NCI-H1436 treated with DMSO at 0.1 percent for 48 hours (cell line): ENCODE results near the gene DYNC1I1.

Source experiments
- DNase-seq: peaks from one replicate; lab custom pipeline; 2025; lab: John Stamatoyannopoulos, UW

DYNC1I1 gene

DNA sequence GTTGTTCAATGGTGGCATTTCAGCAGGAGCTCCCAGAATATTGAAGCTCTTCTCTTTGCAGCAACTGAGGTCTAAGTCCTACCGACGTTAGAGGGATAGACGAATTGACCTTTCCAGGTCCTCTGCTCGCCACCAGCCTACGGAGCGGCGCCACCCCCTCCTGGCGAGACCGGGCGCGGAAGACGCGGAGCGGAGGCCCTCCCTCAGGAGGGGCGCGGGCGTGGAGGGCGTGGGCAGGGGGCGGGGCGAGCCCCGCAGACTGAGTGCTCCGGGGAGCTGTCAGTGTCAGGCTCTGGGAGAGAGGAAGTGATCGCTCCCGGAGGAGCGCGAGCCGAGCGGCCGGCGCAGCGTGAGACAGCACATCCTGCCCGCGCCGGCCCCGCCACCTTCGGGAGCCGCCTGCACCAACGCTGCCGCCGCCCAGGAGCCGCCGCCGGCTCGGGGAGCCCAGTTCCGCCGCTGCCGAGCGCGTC is at the start of gene DYNC1I1:
DYNC1I1 (plus strand) TSS at position 257 of the 473 bp plus-strand sequence. CDS start 32,176 bp downstream, outside the sequence.
- DNase-seq: peak; percentile 13

GRCh38 chr7:95723583-95724180 is 48.7 kb upstream of the DYNC1I1 start:
- no peak for DNase-seq

- no peak for DNase-seq
These were observed 47.1 kb upstream of the DYNC1I1 start for GRCh38 chr7:95725205-95725604.

DNA sequence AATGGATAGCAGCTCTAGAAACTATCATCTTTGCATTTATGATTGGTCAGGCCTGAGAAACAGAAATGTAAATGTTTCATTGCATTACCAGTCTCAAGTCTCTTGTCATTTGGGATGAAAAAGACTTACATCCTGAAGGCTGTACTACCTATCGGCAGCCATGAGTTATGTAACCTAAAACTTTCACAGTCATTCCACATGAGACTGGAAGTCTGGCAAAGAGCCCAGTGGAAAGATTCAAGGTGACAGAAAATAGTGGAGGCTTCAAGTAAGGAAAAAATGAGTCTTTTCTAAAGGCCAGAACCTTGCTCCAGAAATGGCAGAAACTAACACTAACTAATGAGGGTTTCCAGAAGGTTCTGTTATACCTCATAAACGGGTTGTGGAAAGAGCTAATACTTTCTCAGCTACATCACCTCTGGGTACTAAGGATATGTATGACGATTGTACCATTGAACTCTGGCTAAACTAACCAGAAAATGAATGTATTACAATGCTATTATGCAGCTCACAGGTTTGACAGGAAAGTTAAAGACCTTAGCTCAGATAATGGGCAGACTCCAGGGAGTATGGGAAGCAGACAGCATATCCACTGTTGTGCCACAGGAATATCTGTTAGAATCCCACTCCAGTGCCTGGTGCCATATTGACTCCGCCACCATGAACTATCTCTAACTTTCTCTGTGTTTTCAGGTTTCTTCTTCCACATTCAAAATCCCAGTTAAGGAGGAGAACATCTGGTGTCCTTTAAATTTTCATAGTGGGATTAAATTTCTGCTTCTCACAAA is 41.7 kb upstream of the DYNC1I1 start:
- DNase-seq: no peak

- no peak for DNase-seq
These were observed 35.7 kb upstream of the DYNC1I1 start for GRCh38 chr7:95736635-95737034.

- DNase-seq: no peak
These were observed 34.4 kb upstream of the DYNC1I1 start for GRCh38 chr7:95737828-95738505.

DNA sequence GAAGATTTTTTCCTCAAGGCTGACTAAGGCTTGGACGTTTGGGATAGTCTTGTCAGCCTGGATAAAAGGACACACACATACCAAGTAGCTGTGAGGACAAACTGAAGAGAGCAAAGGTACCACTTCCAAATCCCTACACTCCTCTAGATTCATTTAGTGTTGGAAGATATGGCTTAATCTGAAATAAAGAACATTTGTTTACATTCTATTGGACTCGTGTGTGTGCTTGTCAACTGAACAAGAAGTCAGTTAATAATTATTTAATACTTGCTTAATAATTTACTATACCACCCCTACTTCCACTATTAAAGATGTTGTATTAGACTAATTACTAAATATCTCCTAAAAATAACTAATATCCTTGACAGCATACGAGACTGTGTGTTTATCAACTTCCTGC is 23.3 kb upstream of the DYNC1I1 start:
- DNase-seq: no peak

DNA sequence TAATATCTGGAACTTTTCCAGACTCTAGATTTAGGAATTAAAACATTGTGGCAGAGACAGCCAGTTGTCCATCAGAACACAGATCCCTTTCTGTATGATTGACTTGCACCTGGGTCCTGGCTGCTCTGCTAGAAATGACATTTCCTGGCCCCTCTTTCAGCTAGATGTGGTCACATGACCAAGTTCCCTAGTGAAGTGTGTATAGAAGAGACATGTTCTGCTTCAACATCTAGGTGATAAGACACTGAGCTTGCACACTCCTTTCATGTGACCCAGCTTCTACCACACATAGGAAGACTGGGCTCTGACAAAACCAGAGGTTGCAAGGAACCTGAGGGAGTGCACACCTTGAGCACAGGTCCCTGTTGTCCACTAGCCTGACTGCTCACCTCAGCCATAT is 22.8 kb upstream of the DYNC1I1 start:
- DNase-seq: no peak

- no peak for DNase-seq
These were observed 18.9 kb upstream of the DYNC1I1 start for GRCh38 chr7:95753440-95753839.

GRCh38 chr7:95755277-95755934 is 16.9 kb upstream of the DYNC1I1 start:
- DNase-seq: no peak

DNA sequence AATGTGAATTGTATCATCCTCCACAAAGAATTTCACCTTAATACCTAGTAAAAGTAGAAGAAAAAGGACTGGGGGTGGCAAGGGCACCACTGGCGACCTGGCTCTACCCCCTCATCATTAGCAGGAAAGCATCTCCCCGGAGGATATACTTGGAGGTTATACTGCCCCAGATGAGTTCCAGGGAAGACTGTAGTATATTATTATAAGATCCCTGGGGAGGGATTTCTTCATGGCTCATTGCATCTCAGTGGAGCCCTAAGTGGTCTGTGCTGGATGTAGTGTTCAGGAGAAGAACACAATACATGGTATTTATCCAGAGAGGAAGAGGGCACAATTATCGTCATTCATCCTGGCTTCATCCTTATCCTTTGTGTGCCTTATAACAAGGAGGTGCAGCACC is 14.2 kb upstream of the DYNC1I1 start:
- peak; percentile 76 for DNase-seq

GRCh38 chr7:95766086-95766485 is 6.3 kb upstream of the DYNC1I1 start:
- no peak for DNase-seq

- no peak for DNase-seq
These were observed 5.7 kb upstream of the DYNC1I1 start for GRCh38 chr7:95766657-95767056.

- no peak for DNase-seq
These were observed 622 bp downstream of the DYNC1I1 start for GRCh38 chr7:95772771-95773581.

DNA sequence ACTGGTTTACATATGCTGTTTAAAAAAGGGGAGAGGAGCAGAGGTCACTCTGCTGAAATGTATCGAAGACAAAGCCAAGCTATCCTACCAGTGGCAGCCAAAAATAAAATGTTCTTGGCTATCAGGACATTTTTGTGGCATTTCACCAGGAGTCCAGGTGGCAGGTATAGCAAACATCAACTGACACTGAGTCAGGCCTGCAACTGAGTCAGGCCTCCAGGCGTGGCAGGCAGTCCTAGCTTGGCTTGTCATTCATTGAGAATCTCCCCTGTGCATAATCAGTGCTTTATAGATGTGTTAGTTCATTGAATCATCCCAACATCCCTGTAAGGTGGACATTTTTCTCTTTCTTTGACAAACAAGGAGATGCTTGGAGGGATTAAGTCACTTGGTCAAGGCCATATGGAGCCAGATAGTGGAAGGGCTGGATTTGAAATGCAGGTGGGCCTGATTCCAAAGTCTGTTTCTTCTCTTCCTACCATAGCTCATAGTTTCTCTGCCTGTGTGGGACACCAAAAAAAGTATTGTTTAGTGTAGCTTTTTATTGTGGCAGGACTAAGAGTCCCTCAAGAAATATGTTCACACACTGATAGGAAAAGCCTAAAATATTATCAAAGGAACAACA is 4.3 kb downstream of the DYNC1I1 start:
- DNase-seq: no peak

DNA sequence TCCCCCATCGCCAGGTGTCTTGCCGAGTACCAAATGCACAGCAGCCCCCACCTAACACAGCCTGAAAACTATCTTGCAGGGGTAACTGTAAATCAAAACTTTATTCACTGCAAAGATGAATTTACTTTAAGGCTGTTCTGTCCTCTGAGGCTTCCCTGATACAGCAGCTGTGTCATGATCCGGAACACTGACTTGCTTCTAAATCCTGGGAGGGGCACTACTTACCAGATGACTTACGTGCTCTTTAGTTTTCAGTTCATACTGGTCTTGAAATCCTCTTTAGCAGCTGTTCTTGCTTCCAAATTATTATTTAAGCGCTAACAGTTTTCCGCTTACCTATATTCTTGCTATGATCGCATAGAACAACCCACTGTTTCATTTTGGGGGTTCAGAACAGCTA is 4.9 kb downstream of the DYNC1I1 start:
- no peak for DNase-seq

GRCh38 chr7:95780665-95781064 is 8.3 kb downstream of the DYNC1I1 start:
- DNase-seq: no peak

DNA sequence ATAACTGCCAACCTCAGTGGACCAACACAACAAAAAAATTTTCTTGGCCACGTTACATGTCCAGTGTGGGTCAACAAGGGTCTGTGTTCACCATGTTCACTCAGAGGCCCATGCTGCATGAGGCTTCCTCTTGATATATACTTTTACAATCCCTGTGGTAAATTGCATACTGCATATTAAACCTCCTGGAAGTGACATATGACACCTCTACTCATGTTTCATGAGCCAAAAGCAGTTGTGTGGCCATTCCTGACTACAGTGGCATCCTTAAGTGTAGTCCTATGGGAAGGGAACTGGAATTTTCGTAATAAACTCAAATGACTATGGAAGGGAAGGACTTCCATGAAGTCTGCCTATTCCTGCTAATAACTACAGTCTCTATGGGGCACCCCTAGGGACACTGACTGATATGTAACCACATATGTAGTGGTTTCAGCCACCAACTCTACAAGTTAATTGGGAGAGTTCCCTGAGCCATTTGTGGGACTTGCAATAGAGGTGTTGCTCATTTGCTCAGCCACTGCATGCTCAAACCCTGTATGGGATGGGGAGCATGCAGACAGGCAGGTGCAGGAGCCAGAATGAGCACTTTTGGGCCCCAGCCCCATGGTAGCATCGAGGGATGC is 9.7 kb downstream of the DYNC1I1 start:
- no peak for DNase-seq

DNA sequence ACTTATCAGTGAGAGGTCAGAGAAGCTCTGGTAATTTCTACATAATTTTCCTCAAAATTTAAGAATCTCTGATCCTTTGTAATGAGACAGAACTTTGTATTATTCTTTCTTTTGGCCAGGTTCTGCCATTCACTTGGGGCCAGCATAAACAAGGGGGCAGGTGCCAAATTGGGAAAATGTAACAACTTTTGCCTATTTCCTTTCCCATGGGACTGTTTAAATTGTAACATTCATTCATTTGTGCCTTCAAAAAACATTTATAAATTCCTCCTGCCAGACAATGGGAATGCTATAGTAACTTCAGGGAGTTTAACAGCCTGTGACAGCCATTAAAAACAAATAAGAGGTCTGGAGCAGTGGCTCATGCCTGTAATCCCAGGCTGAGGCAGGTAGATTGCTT is 12.4 kb downstream of the DYNC1I1 start:
- DNase-seq: no peak

DNA sequence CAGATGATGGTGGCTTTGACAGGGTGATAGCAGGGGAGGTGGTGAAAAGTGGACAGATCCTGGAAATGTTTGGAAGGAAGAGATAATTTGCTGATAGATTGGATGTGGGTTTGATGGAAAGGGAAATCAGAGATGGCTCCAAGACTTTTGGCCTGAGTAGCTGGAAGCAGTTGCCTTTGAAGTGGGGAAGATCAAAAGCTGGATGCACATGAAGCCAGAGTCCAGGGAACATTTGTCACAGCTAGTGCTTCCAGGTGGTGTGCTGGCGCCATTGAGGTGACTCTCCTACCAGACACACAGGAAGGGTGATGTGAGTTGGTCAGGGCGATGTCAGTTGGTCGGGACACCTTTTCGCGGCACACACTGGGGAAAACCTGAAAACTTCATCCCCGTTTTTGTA is 15.9 kb downstream of the DYNC1I1 start:
- no peak for DNase-seq

DNA sequence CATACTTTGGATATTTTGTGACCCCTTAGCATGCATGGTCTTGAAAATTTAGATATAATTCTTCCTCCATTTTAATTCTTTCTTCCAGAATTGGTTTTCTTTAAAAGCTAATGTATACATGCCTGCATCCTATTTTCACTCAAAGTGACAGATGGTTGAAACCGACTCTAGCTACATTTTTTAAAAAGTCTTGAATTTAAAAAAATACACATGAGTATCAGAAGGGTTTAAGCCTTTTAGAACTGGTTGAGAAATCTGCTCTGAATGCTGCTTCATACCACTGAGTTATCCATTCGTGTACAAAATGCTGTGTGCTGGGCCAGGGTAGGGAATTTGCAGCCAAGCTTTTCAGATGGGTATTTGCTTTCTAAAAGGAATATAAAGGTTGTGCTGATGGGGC is 16.5 kb downstream of the DYNC1I1 start:
- no peak for DNase-seq
